Uterus (tissue), 2 donors: ENCODE data around the gene BPGM.

ENCODE experiments used
- POLR2A ChIP-seq, 2 donors: fragments of 450-650 bp; IDR thresholded peaks; one replicate each; pipeline ENCODE4 v1.6.1; 2016; ENCODE audit warnings: antibody characterized with exemption in 2 of 2, mild to moderate bottlenecking in 1 of 2, moderate library complexity in 1 of 2
- TF ChIP-seq, protein P1 (sequence below), 4 experiments: fragments of 200-600 bp in 2 of 4; fragments of 450-650 bp in 2 of 4; sonication (generic) in 2 of 4; IDR thresholded peaks; one replicate each; pipeline ENCODE4 v1.5.1; 2016 to 2019; ENCODE audit warnings: antibody characterized with exemption in 4 of 4, mild to moderate bottlenecking in 2 of 4, moderate library complexity in 1 of 4

DNA sequence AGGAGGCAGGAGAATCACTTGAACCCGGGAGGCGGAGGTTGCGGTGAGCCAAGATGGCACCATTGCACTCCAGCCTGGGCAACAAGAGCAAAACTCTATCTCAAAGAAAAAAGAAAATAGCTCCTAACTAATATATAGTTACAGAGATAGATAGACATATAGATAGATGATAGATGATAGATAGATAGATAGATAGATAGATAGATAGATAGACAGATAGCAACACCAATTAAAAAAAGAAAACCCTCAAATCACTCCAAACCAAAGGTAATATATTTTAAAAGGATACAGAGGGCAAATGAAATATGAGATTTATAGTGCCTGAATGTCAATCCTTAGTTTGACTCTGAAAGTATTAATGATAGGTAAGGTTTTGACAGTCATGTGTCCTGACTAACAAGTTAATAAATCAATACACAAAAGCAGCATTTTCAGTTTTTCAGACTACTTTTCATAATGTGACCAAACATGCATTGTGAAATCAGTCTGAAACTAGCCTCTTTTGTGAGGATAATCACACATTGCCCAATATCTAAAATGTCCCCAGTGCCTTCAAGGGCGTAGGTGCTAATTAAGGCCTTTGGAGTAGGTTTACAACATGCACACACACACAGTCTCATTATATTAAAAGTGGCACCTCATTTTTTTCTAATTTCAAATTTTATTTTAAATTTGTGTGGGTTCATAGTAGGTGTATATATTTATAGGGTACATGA is 61.2 kb downstream of the BPGM start:
- TF ChIP-seq, protein P1, sequence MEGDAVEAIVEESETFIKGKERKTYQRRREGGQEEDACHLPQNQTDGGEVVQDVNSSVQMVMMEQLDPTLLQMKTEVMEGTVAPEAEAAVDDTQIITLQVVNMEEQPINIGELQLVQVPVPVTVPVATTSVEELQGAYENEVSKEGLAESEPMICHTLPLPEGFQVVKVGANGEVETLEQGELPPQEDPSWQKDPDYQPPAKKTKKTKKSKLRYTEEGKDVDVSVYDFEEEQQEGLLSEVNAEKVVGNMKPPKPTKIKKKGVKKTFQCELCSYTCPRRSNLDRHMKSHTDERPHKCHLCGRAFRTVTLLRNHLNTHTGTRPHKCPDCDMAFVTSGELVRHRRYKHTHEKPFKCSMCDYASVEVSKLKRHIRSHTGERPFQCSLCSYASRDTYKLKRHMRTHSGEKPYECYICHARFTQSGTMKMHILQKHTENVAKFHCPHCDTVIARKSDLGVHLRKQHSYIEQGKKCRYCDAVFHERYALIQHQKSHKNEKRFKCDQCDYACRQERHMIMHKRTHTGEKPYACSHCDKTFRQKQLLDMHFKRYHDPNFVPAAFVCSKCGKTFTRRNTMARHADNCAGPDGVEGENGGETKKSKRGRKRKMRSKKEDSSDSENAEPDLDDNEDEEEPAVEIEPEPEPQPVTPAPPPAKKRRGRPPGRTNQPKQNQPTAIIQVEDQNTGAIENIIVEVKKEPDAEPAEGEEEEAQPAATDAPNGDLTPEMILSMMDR (IDR thresholded peaks at IDR 0.05): no peak
- no peak for TF ChIP-seq POLR2A (IDR thresholded peaks at IDR 0.05)
